Measurements from ENCODE around the gene SEZ6L2. TPM values are rescaled to one million over a fixed set of nuclear protein-coding genes. Genes with fewer than 3 reads are reported as not detected.

Gene SEZ6L2
- total and polyA plus RNA-seq, 2 of the 13 experiments (the other 11 are each of a cell fraction or from before 2014, with no cell fraction given) = 14.9 to 16.9 TPM

GRCh38 chr16:29925781-29926710, 26.7 kb upstream of the SEZ6L2 start, which contains the start of gene KCTD13 (continued):
- TF ChIP-seq ARID4A (CRISPR knock-in tag; IDR thresholded peaks at IDR 0.05; ENCODE audit: borderline replicate concordance) (peak; percentile 89), ZNF343 (CRISPR knock-in tag; IDR thresholded peaks at IDR 0.05) (peak; percentile 88; the same call in 1 of the 2 replicates), TBX2 (CRISPR knock-in tag; IDR thresholded peaks at IDR 0.05; ENCODE audit: borderline replicate concordance) (peak; percentile 93), ZNF737 (CRISPR knock-in tag; IDR thresholded peaks at IDR 0.05; ENCODE audit: borderline replicate concordance) (peak; percentile 66; the same call in 1 of the 2 replicates), ZNF687 (CRISPR knock-in tag; IDR thresholded peaks at IDR 0.05) (peak; percentile 97), CBX5 (CRISPR knock-in tag; IDR thresholded peaks at IDR 0.05; ENCODE audit: borderline replicate concordance) (no peak), ZNF138 (CRISPR knock-in tag; IDR thresholded peaks at IDR 0.05; ENCODE audit: low read depth) (peak; percentile 98), SMAD9 (CRISPR knock-in tag; IDR thresholded peaks at IDR 0.05) (peak; percentile 19; the same call in 1 of the 2 replicates), ZNF788 (CRISPR knock-in tag; IDR thresholded peaks at IDR 0.05; ENCODE audit: borderline replicate concordance) (peak; percentile 80), EP300 (IDR thresholded peaks at IDR 0.05; ENCODE audit: low read depth in 2 of 2, low read length in 2 of 2) (no peak), EP300 (CRISPR knock-in tag; IDR thresholded peaks at IDR 0.05; ENCODE audit: borderline replicate concordance) (peak; percentile 17; the same call in 1 of the 2 replicates), RCOR2 (CRISPR knock-in tag; IDR thresholded peaks at IDR 0.05) (no peak; the same call in 1 of the 2 replicates), ZNF556 (CRISPR knock-in tag; IDR thresholded peaks at IDR 0.05; ENCODE audit: borderline replicate concordance) (peak; percentile 95), ZNF710 (CRISPR knock-in tag; IDR thresholded peaks at IDR 0.05; ENCODE audit: borderline replicate concordance) (no peak), SNAPC5 (CRISPR knock-in tag; IDR thresholded peaks at IDR 0.05; ENCODE audit: borderline replicate concordance) (no peak)

Data from HepG2 (cell line).